GM12872 (cell line): ENCODE results near the gene NUDT14.

Experiments used
- CTCF ChIP-seq: IDR thresholded peaks from 3 replicates; pipeline ENCODE4 v1.5.1; 2011; ENCODE audit warnings: low read depth, mild to moderate bottlenecking, low read length, moderate library complexity; ENCODE audit not compliant: insufficient read depth

The NUDT14 gene

GRCh38 chr14:105178069-105178867 is 2.8 kb downstream of the NUDT14 start:
- TF ChIP-seq CTCF, result no peak

- TF ChIP-seq CTCF, result no peak
Measured at GRCh38 chr14:105177082-105177481, 4.0 kb downstream of the NUDT14 start.

GRCh38 chr14:105176513-105176912 is 4.6 kb downstream of the NUDT14 start:
- TF ChIP-seq CTCF, result no peak

GRCh38 chr14:105173901-105174894 is 6.9 kb downstream of the NUDT14 start:
- no peak for TF ChIP-seq CTCF

GRCh38 chr14:105173145-105173544 is 8.0 kb downstream of the NUDT14 start:
- no peak for TF ChIP-seq CTCF

GRCh38 chr14:105172476-105172875 is 8.6 kb downstream of the NUDT14 start:
- TF ChIP-seq CTCF, result no peak

- TF ChIP-seq CTCF, result no peak
Measured at GRCh38 chr14:105171004-105171673, 10.0 kb downstream of the NUDT14 start.
